SJSA1 (cell line): ENCODE measurements around the gene ATP13A1. TPM values are rescaled to one million over a fixed set of nuclear protein-coding genes. Genes with fewer than 3 reads are reported as not detected.

Experiments
- DNase-seq, 2 experiments: peaks; one replicate each; pipeline ENCODE4 v3.0.0-alpha.2; 2015 to 2020; ENCODE audit warnings: low spot score in 2 of 2, low read depth in 1 of 2
- H3K27ac ChIP-seq: fragments of 250-450 bp; sonication (Bioruptor Pico); 2 replicates; pipeline ENCODE4 v1.5.1; 2020; ENCODE audit warnings: mild to moderate bottlenecking, moderate library complexity
- H3K27me3 ChIP-seq: fragments of 250-450 bp; sonication (Bioruptor Pico); replicated peaks from 2 replicates; pipeline ENCODE4 v1.5.1; 2020; ENCODE audit warnings: mild to moderate bottlenecking, moderate library complexity
- H3K36me3 ChIP-seq: fragments of 250-450 bp; sonication (Bioruptor Pico); 2 replicates; pipeline ENCODE4 v1.5.1; 2020; ENCODE audit warnings: mild to moderate bottlenecking
- H3K4me1 ChIP-seq: fragments of 250-450 bp; sonication (Bioruptor Pico); replicated peaks from 2 replicates; pipeline ENCODE4 v1.6.1; 2021; ENCODE audit warnings: mild to moderate bottlenecking
- H3K4me3 ChIP-seq: fragments of 250-450 bp; sonication (Bioruptor Pico); 2 replicates; pipeline ENCODE4 v1.5.1; 2020; ENCODE audit warnings: mild to moderate bottlenecking
- H3K9me3 ChIP-seq: fragments of 250-450 bp; sonication (Bioruptor Pico); replicated peaks from 2 replicates; pipeline ENCODE4 v1.5.1; 2020; ENCODE audit warnings: mild to moderate bottlenecking
- total RNA-seq: library from RNA; depleted of rRNA; stranded (reverse); fragments of >200 nt; shearing (Covaris generic); gene quantifications from 2 replicates; pipeline ENCODE4 v1.2.3, GENCODE V29; 2014

Gene ATP13A1
- total RNA-seq, 1 experiment from 2014 or later: 147 TPM

DNA sequence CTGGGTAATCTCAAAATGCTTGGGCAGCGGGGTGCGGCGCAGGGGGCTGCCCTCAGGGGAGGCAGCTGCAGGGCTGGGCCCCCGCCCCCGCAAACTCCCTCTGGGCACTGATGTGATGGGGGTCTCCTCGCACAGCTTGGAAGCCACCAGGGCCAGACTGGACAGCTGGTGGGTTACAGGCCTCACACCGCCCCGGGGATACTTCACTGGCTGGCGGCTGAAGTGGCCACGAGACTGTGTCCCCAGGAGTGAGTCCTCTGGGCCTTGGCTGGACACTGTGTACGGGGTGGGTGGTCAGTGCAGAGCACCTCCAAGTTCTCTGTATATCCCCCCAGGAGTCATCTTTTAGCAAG is 33.4 kb downstream of the ATP13A1 start:
- H3K36me3 ChIP-seq: peaks cover 15% of the 10 kb centered on the region
- no peaks in the 10 kb centered on the region for H3K9me3 ChIP-seq
- H3K27me3 ChIP-seq: no peaks in the 10 kb centered on the region
- no peaks in the 10 kb centered on the region for H3K4me1 ChIP-seq
- DNase-seq: no peak
- no peak overlapping the region for H3K27ac ChIP-seq
- no peak overlapping the region for H3K4me3 ChIP-seq

DNA sequence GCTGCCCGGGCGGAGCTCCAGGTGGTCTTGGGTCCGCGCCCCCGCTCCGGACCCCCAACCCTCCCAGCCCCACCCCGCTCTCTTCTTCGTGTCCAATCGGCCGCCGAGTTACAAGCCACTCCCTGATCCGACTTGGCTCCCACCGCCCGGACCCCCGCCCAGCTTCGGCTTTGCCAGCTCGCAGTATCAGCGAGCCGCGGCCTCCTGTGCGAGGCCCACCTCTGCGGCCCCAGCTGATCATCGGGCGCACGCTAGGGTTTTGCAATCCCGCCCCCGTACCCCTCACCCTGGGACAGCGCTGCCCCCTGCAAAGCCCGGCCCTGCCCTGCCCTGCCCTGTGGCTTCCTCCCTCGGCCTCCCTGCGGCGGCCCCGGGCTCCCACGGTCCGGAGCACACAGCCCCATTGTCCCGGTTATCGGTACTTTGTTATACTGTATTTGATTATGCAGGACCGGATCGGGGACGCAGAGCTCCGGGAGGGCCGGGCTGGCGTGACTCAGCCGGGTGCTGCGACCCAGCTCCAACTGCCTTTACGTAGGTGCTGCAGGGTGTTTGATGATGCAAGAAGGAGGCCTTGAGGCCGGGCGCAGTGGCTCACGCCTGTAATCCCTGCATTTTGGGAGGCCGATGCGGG is 34.9 kb downstream of the ATP13A1 start:
- Histone ChIP-seq H3K9me3 (no peaks in the 10 kb centered on the region), H3K4me3 (no peak overlapping the region)
- DNase-seq: no peak

DNA sequence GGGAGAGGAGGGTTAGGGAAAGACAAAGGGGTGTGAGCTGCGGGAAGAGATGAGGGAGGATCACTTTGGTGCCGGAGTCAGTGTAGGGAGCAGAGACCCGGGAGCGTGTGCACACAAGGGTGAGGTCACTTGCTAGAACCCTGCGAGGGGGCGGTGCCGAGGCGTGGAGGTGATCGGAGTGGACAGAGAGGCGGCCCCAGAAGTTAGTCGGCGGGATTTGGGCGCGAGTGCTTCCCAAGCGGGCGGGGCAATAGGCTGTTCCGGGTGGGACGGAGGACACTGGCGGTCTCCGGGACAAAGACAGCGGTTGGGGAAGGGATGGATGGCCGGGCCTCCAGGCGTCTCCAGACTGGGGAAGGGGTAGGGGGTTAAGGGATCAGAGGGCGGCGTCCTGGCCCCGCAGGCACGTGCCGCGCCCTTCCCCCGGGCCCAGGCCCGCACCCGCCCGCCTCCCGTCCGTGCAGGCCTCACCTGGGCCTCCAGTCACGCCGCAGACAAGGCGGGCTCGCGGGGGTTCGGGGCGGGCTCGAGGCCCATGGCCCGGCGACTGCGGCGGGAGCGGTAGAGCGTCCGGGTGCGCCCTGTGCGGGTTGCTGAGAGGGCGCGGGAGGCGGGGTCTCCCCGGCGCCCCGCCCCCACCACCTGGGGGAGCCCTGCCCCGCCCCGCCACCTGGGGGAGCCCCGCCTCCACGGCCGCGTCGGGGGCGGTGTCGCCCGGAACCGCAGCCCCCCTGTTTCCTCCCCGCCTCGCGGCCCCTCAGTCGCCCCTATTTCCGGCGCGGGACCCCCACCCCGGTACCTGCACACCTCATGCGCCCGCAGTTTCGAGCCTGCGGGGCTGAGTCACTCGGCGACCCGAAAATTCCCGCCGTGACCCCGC is 35.6 kb downstream of the ATP13A1 start, which contains the start of gene LPAR2:
Gene LPAR2 (minus strand): TSS at position 600 of the 880 bp plus-strand sequence. CDS start 945 bp downstream, outside the sequence.
- H3K27me3 ChIP-seq: no peaks in the 10 kb centered on the region
- no peaks in the 10 kb centered on the region for H3K36me3 ChIP-seq
- H3K4me3 ChIP-seq: no peak within 1 kb of the TSS
- DNase-seq: no peak
- no peaks in the 10 kb centered on the region for H3K4me1 ChIP-seq
- H3K27ac ChIP-seq: no peak within 1 kb of the TSS
- no peaks in the 10 kb centered on the region for H3K9me3 ChIP-seq

More for the DNA sequence above, 34.9 kb downstream of the ATP13A1 start:
- no peaks in the 10 kb centered on the region for H3K27me3 ChIP-seq
- H3K36me3 ChIP-seq: 0 out of 2 replicates have a peak, but pooled peaks cover 3% of the 10 kb centered on the region
- H3K27ac ChIP-seq: no peak overlapping the region
- H3K4me1 ChIP-seq: no peaks in the 10 kb centered on the region

- Histone ChIP-seq H3K36me3 (no peaks in the 10 kb centered on the region), H3K27ac (no peak overlapping the region), H3K27me3 (no peaks in the 10 kb centered on the region), H3K9me3 (no peaks in the 10 kb centered on the region), H3K4me3 (no peak overlapping the region), H3K4me1 (no peaks in the 10 kb centered on the region)
- no peak for DNase-seq
Measured at GRCh38 chr19:19626516-19627472, 36.7 kb downstream of the ATP13A1 start.

GRCh38 chr19:19624032-19624570 is 39.4 kb downstream of the ATP13A1 start:
- no peak overlapping the region for H3K4me3 ChIP-seq
- no peaks in the 10 kb centered on the region for H3K4me1 ChIP-seq
- no peaks in the 10 kb centered on the region for H3K36me3 ChIP-seq
- no peaks in the 10 kb centered on the region for H3K27me3 ChIP-seq
- no peak for DNase-seq
- no peaks in the 10 kb centered on the region for H3K9me3 ChIP-seq
- H3K27ac ChIP-seq: no peak overlapping the region

GRCh38 chr19:19623383-19623782 is 40.1 kb downstream of the ATP13A1 start:
- Histone ChIP-seq H3K36me3 (no peaks in the 10 kb centered on the region), H3K4me1 (0 out of 2 replicates have a peak, but pooled peaks cover under 1% of the 10 kb centered on the region), H3K27ac (no peak overlapping the region), H3K27me3 (no peaks in the 10 kb centered on the region), H3K9me3 (no peaks in the 10 kb centered on the region), H3K4me3 (no peak overlapping the region)
- DNase-seq: no peak

GRCh38 chr19:19619849-19620210 is 43.6 kb downstream of the ATP13A1 start:
- Histone ChIP-seq H3K27me3 (no peaks in the 10 kb centered on the region), H3K36me3 (no peaks in the 10 kb centered on the region; the same call in 1 of the 2 replicates), H3K4me3 (no peak overlapping the region), H3K9me3 (no peaks in the 10 kb centered on the region), H3K4me1 (peaks cover 12% of the 10 kb centered on the region; the same call in 1 of the 2 replicates), H3K27ac (no peak overlapping the region)
- DNase-seq: no peak

DNA sequence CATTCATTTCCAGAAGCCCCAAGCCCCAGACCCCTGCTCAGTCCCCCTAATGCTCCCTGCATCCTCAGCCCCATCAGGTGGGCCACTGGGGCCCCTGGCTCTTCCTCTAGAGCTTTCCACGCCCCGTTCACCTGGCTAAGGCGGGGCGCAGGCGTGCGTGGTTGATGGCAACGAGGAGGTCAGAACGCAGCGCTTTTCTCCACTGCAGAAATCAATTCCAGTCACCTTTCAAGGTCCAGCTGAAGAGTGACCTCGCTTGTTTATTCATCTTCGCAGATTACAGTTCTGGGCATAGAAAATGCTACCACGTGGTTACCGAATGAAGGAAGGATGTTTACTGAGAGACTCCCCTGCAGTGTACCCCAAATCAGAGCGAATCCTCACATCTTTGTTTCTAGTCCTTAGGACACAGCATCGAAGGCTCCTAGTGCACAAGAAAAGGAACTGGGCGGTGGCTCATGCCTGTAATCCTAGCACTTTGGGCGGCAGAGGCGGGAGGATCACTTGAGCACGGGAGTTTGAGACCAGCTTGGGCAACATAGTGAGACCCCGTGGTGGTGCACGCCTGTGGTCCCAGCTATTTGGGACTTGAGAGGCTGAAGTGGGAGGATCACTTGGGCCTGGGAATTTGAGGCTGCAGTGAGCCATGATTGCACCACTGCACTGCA is 44.2 kb downstream of the ATP13A1 start:
- no peaks in the 10 kb centered on the region for H3K9me3 ChIP-seq
- no peak overlapping the region for H3K27ac ChIP-seq
- no peaks in the 10 kb centered on the region for H3K27me3 ChIP-seq
- H3K4me1 ChIP-seq: peaks cover 12% of the 10 kb centered on the region; the same call in 1 of the 2 replicates
- H3K4me3 ChIP-seq: peak overlapping the region; percentile 53
- no peak for DNase-seq
- H3K36me3 ChIP-seq: no peaks in the 10 kb centered on the region; the same call in 1 of the 2 replicates

DNA sequence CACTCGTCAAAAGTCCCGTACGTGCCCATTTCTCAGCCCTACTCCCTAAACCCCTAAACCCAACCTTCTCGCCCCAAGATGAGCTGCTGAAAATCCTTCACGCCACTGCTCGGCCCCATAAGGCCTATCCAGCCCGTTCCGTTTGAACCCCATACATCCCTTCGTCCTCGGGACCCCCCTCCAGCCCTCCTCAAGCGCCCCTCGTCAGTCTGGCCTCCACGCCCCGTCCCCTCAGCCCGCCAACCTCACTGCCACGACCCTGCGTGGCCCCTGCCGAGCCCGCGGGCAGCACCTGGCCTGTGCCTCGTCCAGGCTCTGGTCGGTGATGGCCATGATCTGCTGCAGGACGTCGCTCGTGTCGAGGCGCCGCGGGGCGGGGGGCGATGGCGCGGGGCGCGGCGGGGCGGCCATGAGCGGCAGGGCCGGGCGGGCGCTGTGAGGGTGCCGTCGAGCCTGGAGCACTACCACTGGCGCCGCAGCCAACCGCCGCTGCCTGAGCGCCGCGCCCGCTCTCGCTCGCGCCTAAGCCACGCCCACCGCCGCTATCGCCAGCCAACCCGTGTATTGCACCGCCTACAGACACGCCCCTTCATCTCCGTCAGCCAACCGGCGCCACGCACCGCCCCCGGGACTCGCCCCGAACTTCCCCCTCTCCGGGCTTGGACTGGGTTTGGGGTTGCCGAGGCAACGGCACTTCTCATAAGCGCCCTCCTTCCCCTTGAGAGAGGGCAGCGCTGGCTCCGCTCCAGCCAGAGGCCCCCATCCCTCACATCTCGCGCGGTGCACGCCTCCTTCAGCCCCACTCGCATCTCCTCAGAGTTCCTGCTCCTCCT is 45.0 kb downstream of the ATP13A1 start, which contains the start of gene PBX4:
Gene PBX4 (minus strand): TSS at position 469 of the 833 bp plus-strand sequence. CDS start 58 bp downstream, at position 411.
- Histone ChIP-seq H3K4me3 (peak within 1 kb of the TSS; percentile 53), H3K27ac (peak within 1 kb of the TSS; percentile 58), H3K9me3 (no peaks in the 10 kb centered on the region), H3K36me3 (no peaks in the 10 kb centered on the region; the same call in 1 of the 2 replicates), H3K4me1 (peaks cover 12% of the 10 kb centered on the region; the same call in 1 of the 2 replicates), H3K27me3 (no peaks in the 10 kb centered on the region)
- peak; percentile 80 to 95 for DNase-seq

- H3K36me3 ChIP-seq: no peaks in the 10 kb centered on the region; the same call in 1 of the 2 replicates
- H3K9me3 ChIP-seq: no peaks in the 10 kb centered on the region
- no peak overlapping the region for H3K27ac ChIP-seq
- H3K4me1 ChIP-seq: peaks cover 12% of the 10 kb centered on the region; the same call in 1 of the 2 replicates
- H3K27me3 ChIP-seq: no peaks in the 10 kb centered on the region
- no peak overlapping the region for H3K4me3 ChIP-seq
- DNase-seq: peak in 1 of 2 experiments; percentile 18
Measured at GRCh38 chr19:19615086-19615485, 48.4 kb downstream of the ATP13A1 start.

DNA sequence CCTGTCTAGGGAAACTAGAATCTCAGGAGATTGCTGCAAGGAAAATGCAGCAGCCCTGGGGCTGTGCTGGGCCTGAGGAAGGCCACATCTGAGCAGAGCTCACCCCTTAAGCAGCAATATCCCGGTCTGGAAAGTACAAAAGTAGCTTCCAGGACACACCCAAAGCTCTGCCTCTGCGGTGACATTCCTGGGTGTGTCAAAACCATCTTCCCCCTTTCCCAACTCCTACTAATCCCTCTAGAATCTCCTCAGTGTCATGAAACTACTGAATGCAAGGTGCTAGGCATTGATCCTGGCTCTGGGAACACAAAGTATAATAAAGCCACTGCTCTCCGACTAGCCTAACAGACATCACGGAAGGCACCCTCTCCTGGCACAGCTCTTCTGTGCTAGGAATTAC is 50.0 kb downstream of the ATP13A1 start:
- H3K27me3 ChIP-seq: no peaks in the 10 kb centered on the region
- H3K27ac ChIP-seq: no peak overlapping the region
- DNase-seq: no peak
- H3K4me1 ChIP-seq: peaks cover 12% of the 10 kb centered on the region; the same call in 1 of the 2 replicates
- no peaks in the 10 kb centered on the region for H3K9me3 ChIP-seq
- H3K4me3 ChIP-seq: no peak overlapping the region
- no peaks in the 10 kb centered on the region; the same call in 1 of the 2 replicates for H3K36me3 ChIP-seq
